ENCODE results near the gene SORCS1.

DNA sequence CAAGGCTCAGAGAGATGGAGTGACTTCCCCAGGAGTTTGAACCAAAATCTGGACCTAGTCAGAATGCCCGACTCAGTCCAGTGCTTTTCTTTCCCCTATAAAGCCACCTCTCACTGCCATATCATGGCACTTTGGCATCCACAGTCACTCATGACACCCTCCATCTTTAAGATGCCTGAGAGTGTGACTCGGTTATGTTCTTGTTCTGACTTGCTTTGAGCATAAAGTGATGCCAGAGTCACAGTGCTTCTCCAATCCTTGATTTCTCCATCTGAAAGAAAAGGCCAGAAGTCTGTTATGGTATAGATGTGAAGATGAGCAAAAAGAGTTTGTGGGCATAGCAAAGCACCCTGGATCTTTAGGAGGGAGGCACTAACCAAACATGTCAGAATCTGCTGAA lies 538.1 kb downstream of the SORCS1 start:
- TF ChIP-seq CREB1 (CRISPR knock-in tag; IDR thresholded peaks at IDR 0.05; ENCODE audit: low read depth) (no peak), STAT1 (IDR thresholded peaks at IDR 0.05; ENCODE audit: unreplicated experiment) (no peak)
- TF ChIP-seq, protein P1, sequence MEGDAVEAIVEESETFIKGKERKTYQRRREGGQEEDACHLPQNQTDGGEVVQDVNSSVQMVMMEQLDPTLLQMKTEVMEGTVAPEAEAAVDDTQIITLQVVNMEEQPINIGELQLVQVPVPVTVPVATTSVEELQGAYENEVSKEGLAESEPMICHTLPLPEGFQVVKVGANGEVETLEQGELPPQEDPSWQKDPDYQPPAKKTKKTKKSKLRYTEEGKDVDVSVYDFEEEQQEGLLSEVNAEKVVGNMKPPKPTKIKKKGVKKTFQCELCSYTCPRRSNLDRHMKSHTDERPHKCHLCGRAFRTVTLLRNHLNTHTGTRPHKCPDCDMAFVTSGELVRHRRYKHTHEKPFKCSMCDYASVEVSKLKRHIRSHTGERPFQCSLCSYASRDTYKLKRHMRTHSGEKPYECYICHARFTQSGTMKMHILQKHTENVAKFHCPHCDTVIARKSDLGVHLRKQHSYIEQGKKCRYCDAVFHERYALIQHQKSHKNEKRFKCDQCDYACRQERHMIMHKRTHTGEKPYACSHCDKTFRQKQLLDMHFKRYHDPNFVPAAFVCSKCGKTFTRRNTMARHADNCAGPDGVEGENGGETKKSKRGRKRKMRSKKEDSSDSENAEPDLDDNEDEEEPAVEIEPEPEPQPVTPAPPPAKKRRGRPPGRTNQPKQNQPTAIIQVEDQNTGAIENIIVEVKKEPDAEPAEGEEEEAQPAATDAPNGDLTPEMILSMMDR (conservative IDR thresholded peaks at IDR 0.05; ENCODE audit: low read depth in 2 of 2) = no peak

Measured in GM23338 (cell line).